H9 (cell line): Measurements from ENCODE around the gene BEST2. TPM values are rescaled to one million over a fixed set of nuclear protein-coding genes. Genes with fewer than 3 reads are reported as not detected.

Experiments
- DNase-seq: peaks from one replicate; pipeline ENCODE4 v3.0.0-alpha.2; 2017
- H2AFZ ChIP-seq: one replicate; pipeline ENCODE4 v1.6.1; 2013; ENCODE audit warnings: mild to moderate bottlenecking, low read length, control low read depth, moderate library complexity
- H2AK5ac ChIP-seq: 2 replicates; pipeline ENCODE4 v1.6.1; 2013; ENCODE audit warnings: low read length, control low read depth, mixed read lengths; ENCODE audit not compliant: insufficient read length
- H2BK120ac ChIP-seq: one replicate; pipeline ENCODE4 v1.6.1; 2013; ENCODE audit warnings: low read depth, mild to moderate bottlenecking, low read length, control low read depth, inconsistent platforms; ENCODE audit not compliant: poor library complexity, severe bottlenecking
- H2BK12ac ChIP-seq: 2 replicates; pipeline ENCODE4 v1.6.1; 2013; ENCODE audit warnings: low read length, control low read depth, mixed read lengths, low read depth; ENCODE audit not compliant: insufficient read length
- H2BK15ac ChIP-seq: 2 replicates; pipeline ENCODE4 v1.6.1; 2013; ENCODE audit warnings: low read depth, low read length, control low read depth
- H2BK20ac ChIP-seq: one replicate; pipeline ENCODE4 v1.6.1; 2013; ENCODE audit warnings: low read depth, mild to moderate bottlenecking, low read length, control low read depth, inconsistent platforms; ENCODE audit not compliant: poor library complexity, severe bottlenecking
- H2BK5ac ChIP-seq: 2 replicates; pipeline ENCODE4 v1.6.1; 2013; ENCODE audit warnings: low read length, control low read depth, mixed read lengths; ENCODE audit not compliant: insufficient read length
- H3K14ac ChIP-seq: 2 replicates; pipeline ENCODE4 v1.6.1; 2013; ENCODE audit warnings: low read length, control low read depth; ENCODE audit not compliant: insufficient read depth
- H3K18ac ChIP-seq: 2 replicates; pipeline ENCODE4 v1.6.1; 2013; ENCODE audit warnings: low read depth, mild to moderate bottlenecking, mixed read lengths, low read length, control low read depth; ENCODE audit not compliant: insufficient read length
- H3K23ac ChIP-seq: 2 replicates; pipeline ENCODE4 v1.6.1; 2013; ENCODE audit warnings: low read length, control low read depth, mixed read lengths, low read depth; ENCODE audit not compliant: insufficient read length
- H3K23me2 ChIP-seq: 2 replicates; pipeline ENCODE4 v1.6.1; 2013; ENCODE audit warnings: low read depth, mild to moderate bottlenecking, mixed read lengths, low read length, control low read depth; ENCODE audit not compliant: insufficient read length, poor library complexity, severe bottlenecking
- H3K27ac ChIP-seq: 2 replicates; pipeline ENCODE4 v1.5.1; 2013; ENCODE audit warnings: low read length, control low read depth, mixed read lengths, low read depth; ENCODE audit not compliant: insufficient read length
- H3K27me3 ChIP-seq: 2 replicates; pipeline ENCODE4 v1.6.1; 2013; ENCODE audit warnings: low read length, control low read depth, inconsistent platforms; ENCODE audit not compliant: insufficient read depth
- H3K4ac ChIP-seq: 2 replicates; pipeline ENCODE4 v1.6.1; 2013; ENCODE audit warnings: low read depth, mild to moderate bottlenecking, control low read depth, inconsistent platforms, low read length, moderate library complexity
- H3K4me1 ChIP-seq: 2 replicates; pipeline ENCODE4 v1.6.1; 2013; ENCODE audit warnings: low read length, control low read depth, inconsistent platforms; ENCODE audit not compliant: insufficient read depth
- H3K4me2 ChIP-seq: 2 replicates; pipeline ENCODE4 v1.6.1; 2013; ENCODE audit warnings: low read length, control low read depth, mixed read lengths; ENCODE audit not compliant: insufficient read length, insufficient read depth
- H3K56ac ChIP-seq: 2 replicates; pipeline ENCODE4 v1.6.1; 2013; ENCODE audit warnings: low read depth, mild to moderate bottlenecking, mixed read lengths, low read length, control low read depth; ENCODE audit not compliant: insufficient read length
- H3K79me1 ChIP-seq: 2 replicates; pipeline ENCODE4 v1.6.1; 2013; ENCODE audit warnings: low read depth, mild to moderate bottlenecking, moderate library complexity, low read length, control low read depth, inconsistent platforms; ENCODE audit not compliant: insufficient read depth, poor library complexity, severe bottlenecking
- H3K79me2 ChIP-seq: 2 replicates; pipeline ENCODE4 v1.6.1; 2013; ENCODE audit warnings: low read length, control low read depth, inconsistent platforms; ENCODE audit not compliant: insufficient read depth
- H3K9ac ChIP-seq: 2 replicates; pipeline ENCODE4 v1.6.1; 2013; ENCODE audit warnings: low read length, control low read depth, mixed read lengths; ENCODE audit not compliant: insufficient read length; ENCODE audit errors: extremely low read depth
- H3K9me3 ChIP-seq: one replicate; pipeline ENCODE4 v1.6.1; 2013; ENCODE audit warnings: low read depth, low read length, inconsistent platforms; ENCODE audit not compliant: control insufficient read depth
- H3T11ph ChIP-seq: one replicate; pipeline ENCODE4 v1.6.1; 2013; ENCODE audit warnings: mild to moderate bottlenecking, low read length, control low read depth, inconsistent platforms
- H4K20me1 ChIP-seq: one replicate; pipeline ENCODE4 v1.6.1; 2013; ENCODE audit not compliant: control insufficient read depth, insufficient read length, insufficient read depth
- H4K5ac ChIP-seq: 2 replicates; pipeline ENCODE4 v1.6.1; 2013; ENCODE audit warnings: low read depth, mild to moderate bottlenecking, mixed read lengths, low read length, control low read depth; ENCODE audit not compliant: insufficient read length
- H4K8ac ChIP-seq: replicated peaks from 2 replicates; pipeline ENCODE4 v1.6.1; 2013; ENCODE audit warnings: low read length, control low read depth, mixed read lengths, low read depth; ENCODE audit not compliant: insufficient read length
- H4K91ac ChIP-seq: 2 replicates; pipeline ENCODE4 v1.6.1; 2013; ENCODE audit warnings: low read depth, mild to moderate bottlenecking, moderate library complexity, mixed read lengths, low read length, control low read depth; ENCODE audit not compliant: insufficient read length
- H3K27ac Mint-ChIP-seq, 3 experiments: 2 replicates in 2 of 3; 3 replicates in 1 of 3; pipeline ENCODE4 v1.8.0; 2020 to 2021; ENCODE audit warnings: mixed read lengths in 3 of 3, mild to moderate bottlenecking in 1 of 3, moderate library complexity in 1 of 3
- H3K27me3 Mint-ChIP-seq: 2 replicates; pipeline ENCODE4 v1.8.0; 2021; ENCODE audit warnings: low read depth, mild to moderate bottlenecking, moderate library complexity, mixed read lengths
- H3K36me3 Mint-ChIP-seq, 3 experiments: 2 replicates in 2 of 3; 3 replicates in 1 of 3; pipeline ENCODE4 v1.8.0; 2020 to 2021; ENCODE audit warnings: low read depth in 3 of 3, mixed read lengths in 3 of 3; ENCODE audit not compliant: insufficient read depth in 1 of 3
- H3K4me1 Mint-ChIP-seq, 2 experiments: 2 replicates each; pipeline ENCODE4 v1.8.0; 2020; ENCODE audit warnings: mixed read lengths in 2 of 2
- H3K4me3 Mint-ChIP-seq, 2 experiments: 2 replicates in 1 of 2; 3 replicates in 1 of 2; pipeline ENCODE4 v1.8.0; 2020 to 2021; ENCODE audit warnings: mild to moderate bottlenecking in 2 of 2, mixed read lengths in 2 of 2, moderate library complexity in 1 of 2
- H3K9me3 Mint-ChIP-seq, 2 experiments: 2 replicates in 1 of 2; 3 replicates in 1 of 2; pipeline ENCODE4 v1.8.0; 2020; ENCODE audit warnings: mild to moderate bottlenecking in 2 of 2, mixed read lengths in 2 of 2, moderate library complexity in 1 of 2
- whole genome bisulfite sequencing: extraction: QIAGEN DNeasy Blood & Tissue Kit; methylation state at CpG from one replicate; pipeline ENCODE4 v1.1.7; 2013; ENCODE audit warnings: missing lambda C conversion rate, low lambda C conversion rate, mixed read lengths; ENCODE audit not compliant: insufficient read length; ENCODE audit errors: extremely low coverage; 5-methylcytosine and 5-hydroxymethylcytosine counted together
- total RNA-seq: library from RNA; stranded (reverse); gene quantifications from 2 replicates; pipeline ENCODE4 v1.2.1, GENCODE V29; 2021
- TF ChIP-seq, protein P1 (sequence below): fragments of 200-600 bp; sonication (generic); conservative IDR thresholded peaks from 3 replicates; pipeline ENCODE4 v1.8.0; 2021; ENCODE audit warnings: antibody characterized with exemption, mild to moderate bottlenecking

BEST2 gene
- total RNA-seq, 1 experiment from 2014 or later: 1.6 TPM

DNA sequence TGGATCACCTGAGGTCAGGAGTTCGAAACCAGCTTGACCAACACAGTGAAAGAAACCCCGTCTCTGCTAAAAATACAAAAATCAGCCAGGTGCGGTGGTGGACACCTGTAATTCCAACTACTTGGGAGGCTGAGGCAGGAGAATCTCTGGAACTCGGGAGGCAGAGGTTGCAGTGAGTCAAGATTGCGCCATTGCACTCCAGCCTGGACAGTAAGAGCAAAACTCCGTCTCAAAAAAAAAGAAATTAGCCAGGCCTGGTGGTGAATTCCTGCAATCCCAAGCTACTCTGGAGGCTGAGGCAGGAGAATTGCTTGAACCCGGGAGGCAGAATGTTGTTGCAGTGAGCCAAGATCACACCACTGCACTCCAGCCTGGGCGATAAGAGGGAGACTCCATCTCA lies 43.0 kb upstream of the BEST2 start:
- Histone ChIP-seq H3K23me2 (no peaks in the 10 kb centered on the region), H3K9ac (no peak overlapping the region), H3T11ph (no peak overlapping the region), H3K56ac (no peak overlapping the region), H3K9me3 (no peaks in the 10 kb centered on the region), H2BK20ac (no peak overlapping the region), H2BK120ac (no peak overlapping the region), H4K20me1 (no peaks in the 10 kb centered on the region), H2BK12ac (no peak overlapping the region), H4K5ac (no peak overlapping the region), H3K14ac (no peak overlapping the region), H3K4me2 (no peak overlapping the region), H3K4ac (no peak overlapping the region), H3K18ac (no peak overlapping the region), H3K79me2 (no peaks in the 10 kb centered on the region), H2AK5ac (no peak overlapping the region), H4K91ac (no peak overlapping the region), H3K4me1 (no peaks in the 10 kb centered on the region), H3K27me3 (no peaks in the 10 kb centered on the region), H3K27ac (no peak overlapping the region), H4K8ac (no peak overlapping the region), H2BK5ac (no peak overlapping the region), H3K79me1 (no peaks in the 10 kb centered on the region), H2BK15ac (no peak overlapping the region), H3K23ac (no peak overlapping the region), H2AFZ (no peak overlapping the region)
- H3K36me3 Mint-ChIP-seq: peaks cover 52 to 87% (median 78%) of the 10 kb centered on the region in 3 experiments
- whole genome bisulfite sequencing: no CpG with 5 or more reads among the region's 8 CpGs
- H3K27me3 Mint-ChIP-seq: no peaks in the 10 kb centered on the region
- H3K27ac Mint-ChIP-seq: no peak overlapping the region
- TF ChIP-seq, protein P1, sequence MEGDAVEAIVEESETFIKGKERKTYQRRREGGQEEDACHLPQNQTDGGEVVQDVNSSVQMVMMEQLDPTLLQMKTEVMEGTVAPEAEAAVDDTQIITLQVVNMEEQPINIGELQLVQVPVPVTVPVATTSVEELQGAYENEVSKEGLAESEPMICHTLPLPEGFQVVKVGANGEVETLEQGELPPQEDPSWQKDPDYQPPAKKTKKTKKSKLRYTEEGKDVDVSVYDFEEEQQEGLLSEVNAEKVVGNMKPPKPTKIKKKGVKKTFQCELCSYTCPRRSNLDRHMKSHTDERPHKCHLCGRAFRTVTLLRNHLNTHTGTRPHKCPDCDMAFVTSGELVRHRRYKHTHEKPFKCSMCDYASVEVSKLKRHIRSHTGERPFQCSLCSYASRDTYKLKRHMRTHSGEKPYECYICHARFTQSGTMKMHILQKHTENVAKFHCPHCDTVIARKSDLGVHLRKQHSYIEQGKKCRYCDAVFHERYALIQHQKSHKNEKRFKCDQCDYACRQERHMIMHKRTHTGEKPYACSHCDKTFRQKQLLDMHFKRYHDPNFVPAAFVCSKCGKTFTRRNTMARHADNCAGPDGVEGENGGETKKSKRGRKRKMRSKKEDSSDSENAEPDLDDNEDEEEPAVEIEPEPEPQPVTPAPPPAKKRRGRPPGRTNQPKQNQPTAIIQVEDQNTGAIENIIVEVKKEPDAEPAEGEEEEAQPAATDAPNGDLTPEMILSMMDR: no peak
- DNase-seq: no peak
- H3K4me1 Mint-ChIP-seq: peaks cover 0 to 2% of the 10 kb centered on the region in 2 experiments; a peak in 2 of 4 replicates
- H3K4me3 Mint-ChIP-seq: no peak overlapping the region
- H3K9me3 Mint-ChIP-seq: no peaks in the 10 kb centered on the region
